ENCODE measurements around the gene SPHKAP. TPM values are rescaled to one million over a fixed set of nuclear protein-coding genes. Genes with fewer than 3 reads are reported as not detected.

Gene SPHKAP
- total RNA-seq, 4 donors from 2014 or later: not detected

- no peak for DNase-seq
- TF ChIP-seq POLR2A (IDR thresholded peaks at IDR 0.05): no peak
- TF ChIP-seq, protein P1, sequence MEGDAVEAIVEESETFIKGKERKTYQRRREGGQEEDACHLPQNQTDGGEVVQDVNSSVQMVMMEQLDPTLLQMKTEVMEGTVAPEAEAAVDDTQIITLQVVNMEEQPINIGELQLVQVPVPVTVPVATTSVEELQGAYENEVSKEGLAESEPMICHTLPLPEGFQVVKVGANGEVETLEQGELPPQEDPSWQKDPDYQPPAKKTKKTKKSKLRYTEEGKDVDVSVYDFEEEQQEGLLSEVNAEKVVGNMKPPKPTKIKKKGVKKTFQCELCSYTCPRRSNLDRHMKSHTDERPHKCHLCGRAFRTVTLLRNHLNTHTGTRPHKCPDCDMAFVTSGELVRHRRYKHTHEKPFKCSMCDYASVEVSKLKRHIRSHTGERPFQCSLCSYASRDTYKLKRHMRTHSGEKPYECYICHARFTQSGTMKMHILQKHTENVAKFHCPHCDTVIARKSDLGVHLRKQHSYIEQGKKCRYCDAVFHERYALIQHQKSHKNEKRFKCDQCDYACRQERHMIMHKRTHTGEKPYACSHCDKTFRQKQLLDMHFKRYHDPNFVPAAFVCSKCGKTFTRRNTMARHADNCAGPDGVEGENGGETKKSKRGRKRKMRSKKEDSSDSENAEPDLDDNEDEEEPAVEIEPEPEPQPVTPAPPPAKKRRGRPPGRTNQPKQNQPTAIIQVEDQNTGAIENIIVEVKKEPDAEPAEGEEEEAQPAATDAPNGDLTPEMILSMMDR (IDR thresholded peaks at IDR 0.05 in 4 of 5, conservative IDR thresholded peaks at IDR 0.05 in 1 of 5): no peak
- H3K4me1 ChIP-seq: no peaks in the 10 kb centered on the region
- no peak overlapping the region for H3K27ac ChIP-seq
- in situ Hi-C loops (cut with MboI; ENCODE audit: low sequenced_read_pairs in 4 of 4) (no loop called here), intact Hi-C loops (cut with DNase I; ENCODE audit: low total_unique reads) (no loop called here)
- no peaks in the 10 kb centered on the region for H3K36me3 ChIP-seq
- ATAC-seq: no peak
- no peak overlapping the region for H3K4me3 ChIP-seq
- no peaks in the 10 kb centered on the region for H3K27me3 ChIP-seq
- H3K9me3 ChIP-seq: no peaks in the 10 kb centered on the region
These were observed 249.1 kb downstream of the SPHKAP start for GRCh38 chr2:227932403-227932802.

DNA sequence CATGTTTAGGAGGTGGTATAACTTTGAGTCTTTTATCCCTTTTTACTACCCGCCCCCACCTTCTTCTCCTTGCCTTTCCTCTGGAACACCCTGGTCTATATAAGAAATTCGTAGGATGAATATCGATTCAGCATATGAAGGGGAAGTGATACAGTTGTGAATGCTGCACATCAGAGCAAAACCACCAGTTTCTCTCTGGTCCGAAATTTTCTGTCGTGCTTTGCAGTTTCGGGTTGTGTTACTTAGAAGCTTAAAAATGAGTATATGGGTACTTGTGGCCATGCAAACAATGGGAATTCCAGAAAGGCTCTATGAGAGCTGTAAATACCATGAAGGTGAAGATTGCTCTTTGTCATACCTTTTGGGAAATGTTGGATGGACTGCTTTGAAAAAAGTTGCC is 249.5 kb downstream of the SPHKAP start:
- H3K9me3 ChIP-seq: no peaks in the 10 kb centered on the region
- no peaks in the 10 kb centered on the region for H3K27me3 ChIP-seq
- no peaks in the 10 kb centered on the region for H3K4me1 ChIP-seq
- no peak overlapping the region for H3K27ac ChIP-seq
- intact Hi-C loops (cut with DNase I; ENCODE audit: low total_unique reads): no loop called here
- TF ChIP-seq, protein P1 (IDR thresholded peaks at IDR 0.05 in 4 of 5, conservative IDR thresholded peaks at IDR 0.05 in 1 of 5): no peak
- no peak for TF ChIP-seq POLR2A (IDR thresholded peaks at IDR 0.05)
- ATAC-seq (no peak), DNase-seq (no peak)
- in situ Hi-C loops (cut with MboI; ENCODE audit: low sequenced_read_pairs in 4 of 4): no loop called here
- no peak overlapping the region for H3K4me3 ChIP-seq
- no peaks in the 10 kb centered on the region for H3K36me3 ChIP-seq

Data from gastrocnemius medialis (tissue), 4 donors.